CD4-positive, alpha-beta T cell treated with Interferon alpha-2 for 1 hour (primary cell): ENCODE results near the gene MAL.

ENCODE experiments used
- DNase-seq, 2 donors: peaks; one replicate each; pipeline ENCODE4 v3.0.0-alpha.2; 2020 to 2022

The MAL gene

GRCh38 chr2:95017071-95017501 lies 8.4 kb upstream of the MAL start:
- no peak for DNase-seq

DNA sequence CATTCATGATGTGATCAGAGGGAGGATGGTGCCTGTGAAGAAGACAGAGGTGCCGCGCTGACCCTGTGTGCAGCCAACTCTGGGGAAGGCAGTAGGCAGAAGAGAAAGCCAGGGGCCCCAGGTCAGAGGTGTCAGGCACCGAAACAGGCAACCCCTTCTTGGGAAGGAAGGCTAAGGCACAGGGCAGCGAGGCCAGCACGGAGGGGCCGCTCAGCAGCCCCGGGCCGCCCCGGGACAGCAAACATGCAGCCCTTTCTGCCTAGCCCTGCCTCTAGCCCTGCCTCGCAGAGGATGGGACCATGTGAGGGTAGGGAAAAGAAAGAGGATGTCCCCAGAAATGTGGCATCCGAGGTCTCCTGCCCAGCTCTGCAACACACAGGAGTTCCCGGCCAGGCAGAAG lies 7.7 kb upstream of the MAL start:
- no peak for DNase-seq

DNA sequence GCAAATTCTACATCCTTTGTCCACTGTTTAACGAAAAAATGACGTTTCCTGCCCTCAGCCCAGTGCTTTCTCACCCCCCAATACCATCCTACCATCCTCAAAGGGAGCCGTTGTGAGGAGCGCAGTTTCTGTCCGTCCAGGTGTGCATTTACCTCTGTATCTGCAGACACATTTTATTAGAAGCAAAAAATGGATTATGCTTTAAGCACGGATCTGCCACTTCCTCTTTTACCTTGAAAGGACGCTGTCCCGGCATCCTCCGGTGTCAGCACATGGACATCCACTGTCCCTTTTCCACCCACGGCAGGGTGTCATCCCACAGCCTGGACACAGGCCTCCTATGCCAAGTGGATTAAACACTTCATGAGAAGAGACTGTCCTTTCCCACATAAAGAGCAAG lies 7.2 kb upstream of the MAL start:
- no peak for DNase-seq

GRCh38 chr2:95018861-95019550 lies 6.5 kb upstream of the MAL start:
- DNase-seq: no peak

DNA sequence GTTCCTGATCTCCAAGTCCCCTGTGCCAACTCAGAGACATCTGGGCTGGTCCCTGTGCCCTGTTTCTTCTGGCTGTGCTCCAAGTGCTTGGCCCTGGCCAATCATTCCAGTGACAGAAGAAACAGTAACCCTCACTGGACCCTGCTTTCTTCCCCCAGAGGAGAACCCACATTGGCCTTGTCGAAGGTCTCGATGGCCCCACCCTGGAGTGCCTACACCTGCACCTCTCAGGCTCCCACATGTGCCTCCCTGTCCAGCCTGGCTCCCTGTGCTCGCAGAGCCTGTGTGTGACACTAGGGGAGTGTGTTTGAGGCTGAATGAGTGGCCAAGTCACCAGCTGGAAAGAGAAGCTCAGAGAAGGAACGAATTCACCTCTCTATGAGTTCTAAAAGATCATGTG lies 5.9 kb upstream of the MAL start:
- DNase-seq: no peak

DNA sequence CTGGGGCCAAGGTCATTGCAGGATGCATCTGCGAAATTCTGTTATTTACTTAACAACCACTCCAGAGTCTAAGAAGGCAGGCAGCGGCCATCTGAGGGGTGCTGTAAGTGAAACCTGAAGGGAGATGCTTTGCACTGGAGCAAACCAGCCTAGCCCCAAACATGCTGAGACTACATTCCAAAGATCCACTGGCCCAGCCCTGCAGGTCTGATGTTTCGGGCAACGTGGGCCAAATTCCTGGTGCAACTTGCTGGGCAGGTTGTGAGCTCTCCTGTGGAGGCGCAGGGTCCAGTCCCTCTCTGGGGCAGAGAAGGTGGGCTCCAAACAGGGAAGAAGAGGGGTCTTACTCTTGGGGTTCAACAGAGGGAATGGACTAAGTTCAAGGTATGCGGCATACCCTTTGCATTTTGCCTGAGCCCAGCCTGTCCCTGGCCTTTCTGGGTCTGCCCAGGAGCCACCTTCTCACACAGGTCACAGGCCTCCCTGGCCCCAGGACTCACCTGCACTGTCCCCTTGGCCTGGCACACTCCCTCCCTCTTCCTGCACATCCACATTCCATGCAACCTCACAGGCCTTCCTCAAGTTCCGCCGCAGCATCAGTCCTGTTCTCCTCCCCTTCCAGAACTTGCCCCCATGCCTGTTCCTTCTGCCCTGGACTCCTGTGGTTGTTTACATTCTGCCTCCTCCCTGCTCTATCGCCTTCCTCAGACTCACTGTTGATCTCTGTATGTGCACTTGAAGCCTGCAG lies 5.1 kb upstream of the MAL start:
- DNase-seq: no peak

GRCh38 chr2:95021023-95021416 lies 4.5 kb upstream of the MAL start:
- no peak for DNase-seq

GRCh38 chr2:95021847-95022246 lies 3.7 kb upstream of the MAL start:
- DNase-seq: no peak

DNA sequence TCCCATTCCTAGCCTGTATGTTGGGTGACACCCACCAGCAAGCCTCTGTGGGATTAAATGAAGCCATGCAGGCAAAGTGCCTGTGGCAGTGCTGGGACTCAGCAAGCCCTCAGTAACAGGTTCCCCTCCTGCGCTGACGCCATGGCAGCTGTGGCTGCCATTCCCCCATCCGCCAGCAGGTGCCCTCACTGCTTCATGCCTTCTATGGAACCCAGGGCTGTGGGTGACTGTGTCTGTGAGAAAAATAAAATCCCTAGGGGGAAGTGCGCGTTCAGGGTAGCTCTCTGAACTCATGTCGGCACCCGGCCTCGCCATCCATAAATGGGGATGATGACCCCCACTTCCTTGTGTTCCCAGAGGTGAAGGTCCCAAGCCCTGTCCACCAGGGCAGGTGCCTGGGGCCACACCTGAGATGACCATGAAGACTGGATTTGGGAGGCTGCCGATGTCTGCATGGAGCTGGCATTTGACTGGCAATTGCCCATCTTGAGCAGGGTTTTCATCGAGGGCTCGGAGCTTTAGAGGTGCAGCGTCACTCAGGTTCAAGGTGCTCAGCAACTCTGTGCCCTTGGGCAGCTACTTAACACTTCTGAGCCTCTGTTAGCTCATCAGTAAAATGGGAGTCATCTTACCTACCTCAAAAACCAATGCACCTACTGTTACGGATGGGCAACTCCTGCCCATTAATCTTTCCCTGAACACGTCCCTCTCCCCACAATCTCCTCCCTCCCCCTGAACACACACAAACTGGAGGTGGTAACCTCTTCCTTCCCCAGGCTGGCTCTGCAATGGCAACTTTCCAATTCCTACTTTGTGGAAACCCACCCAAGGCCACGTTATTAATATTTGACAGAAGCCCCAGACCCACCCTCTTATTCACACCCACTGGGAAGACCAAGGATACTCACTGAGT lies 2.9 kb upstream of the MAL start:
- DNase-seq: peak; percentile 69 to 84

GRCh38 chr2:95023222-95023597 lies 2.3 kb upstream of the MAL start:
- DNase-seq: peak; percentile 52 to 75

DNA sequence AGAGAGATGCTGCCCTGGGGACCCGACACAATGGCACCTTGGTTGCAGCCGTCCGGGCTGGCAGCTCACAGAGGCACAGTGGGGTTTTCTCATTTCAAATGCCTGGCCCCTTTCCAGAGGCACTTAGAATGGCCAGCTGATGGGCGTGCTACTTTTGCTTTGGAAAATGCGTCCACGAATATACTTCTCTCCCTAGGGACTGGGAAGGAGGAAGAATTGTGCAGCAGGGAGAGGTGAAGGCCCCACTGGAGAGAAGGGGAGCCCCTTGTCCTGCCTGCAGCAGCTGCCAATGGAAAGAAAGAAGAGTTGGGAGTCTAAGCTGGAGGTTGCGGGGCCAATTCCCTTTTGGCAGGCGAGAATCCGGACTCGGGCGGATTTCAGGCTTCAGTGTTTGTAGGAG lies 1.1 kb upstream of the MAL start:
- DNase-seq: no peak

DNA sequence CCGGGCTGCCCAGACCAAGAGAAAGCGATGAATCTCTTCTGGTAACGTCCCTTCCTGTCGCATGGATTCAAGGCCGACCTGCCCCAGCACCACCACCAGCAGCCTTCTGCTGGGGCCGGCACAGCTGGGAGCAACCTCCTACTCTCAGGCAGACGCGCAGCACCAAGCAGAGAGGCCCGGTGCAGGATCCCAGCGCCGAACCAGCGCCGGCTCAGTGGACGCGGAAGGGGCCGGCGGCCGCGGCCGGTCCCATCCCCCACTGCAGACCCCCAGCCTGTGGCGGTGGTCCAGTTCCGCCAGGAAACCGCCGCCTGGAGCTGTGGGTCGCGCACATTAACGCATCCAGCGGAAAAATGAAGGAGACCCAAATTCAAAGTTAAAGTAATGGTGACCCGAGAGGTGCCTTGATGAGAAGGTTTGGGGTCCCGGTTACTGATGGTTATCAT lies 525 bp upstream of the MAL start:
- no peak for DNase-seq

- DNase-seq: peak in 1 of 2 donors; percentile 21
Measured at GRCh38 chr2:95026471-95027368, 1.2 kb downstream of the MAL start.

DNA sequence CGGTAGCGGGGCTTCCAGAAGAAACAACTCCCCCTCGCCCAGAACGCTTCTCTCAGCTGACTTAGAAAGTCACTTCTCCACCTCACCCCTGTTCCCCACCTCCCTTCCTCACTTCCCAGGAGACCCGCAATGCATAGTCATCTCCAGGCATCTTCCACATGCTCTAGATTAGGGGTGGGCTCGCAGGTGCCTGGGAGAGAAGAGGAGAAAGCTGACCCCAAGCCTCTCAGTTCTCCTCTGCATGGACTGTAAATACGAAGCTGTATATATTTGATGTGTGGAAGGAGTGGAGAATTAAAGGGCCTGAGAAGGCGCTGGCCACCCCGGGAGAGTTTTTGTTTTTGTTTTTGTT lies 1.8 kb downstream of the MAL start:
- DNase-seq: no peak

DNA sequence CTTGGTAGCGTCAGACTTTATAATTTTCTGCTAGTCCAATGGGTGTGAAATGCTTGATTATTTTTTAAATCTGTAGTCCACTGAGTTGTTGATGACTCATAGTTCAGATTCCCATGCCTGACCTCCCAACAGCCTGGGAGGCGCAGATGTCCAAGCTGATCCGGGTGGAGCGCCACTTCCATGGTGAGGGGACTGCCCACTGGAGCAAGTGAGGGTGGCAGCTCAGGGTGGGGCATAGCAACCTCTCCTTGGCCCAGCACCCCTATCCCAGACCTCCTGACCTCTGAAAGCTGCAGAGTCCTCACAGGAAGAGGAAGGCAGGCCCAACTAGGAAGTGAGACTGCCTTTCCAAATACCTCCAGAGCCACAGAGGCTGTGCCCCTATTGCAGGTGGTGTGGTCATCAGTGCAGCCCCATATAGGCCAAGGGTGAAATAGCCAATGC lies 4.4 kb downstream of the MAL start:
- DNase-seq: no peak

DNA sequence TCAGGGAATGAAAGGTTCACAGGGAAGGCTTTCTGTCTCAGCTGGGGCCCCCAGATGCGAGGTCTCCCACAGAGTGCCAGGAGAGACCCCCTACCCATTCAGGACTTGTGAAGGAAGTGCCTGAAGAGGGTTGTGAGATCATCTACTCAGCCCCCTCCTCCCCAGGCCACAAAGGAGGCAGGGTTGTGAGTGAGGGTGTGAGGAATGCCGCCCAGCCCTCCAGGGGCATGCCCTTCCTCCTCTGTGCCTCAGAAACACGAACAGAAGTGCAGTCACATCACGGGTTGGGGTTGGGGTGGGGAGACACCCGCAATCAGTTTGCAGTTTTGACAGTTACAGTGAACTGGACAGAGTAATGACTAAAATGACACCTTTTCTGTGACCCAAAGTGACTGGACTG lies 5.0 kb downstream of the MAL start:
- DNase-seq: no peak

DNA sequence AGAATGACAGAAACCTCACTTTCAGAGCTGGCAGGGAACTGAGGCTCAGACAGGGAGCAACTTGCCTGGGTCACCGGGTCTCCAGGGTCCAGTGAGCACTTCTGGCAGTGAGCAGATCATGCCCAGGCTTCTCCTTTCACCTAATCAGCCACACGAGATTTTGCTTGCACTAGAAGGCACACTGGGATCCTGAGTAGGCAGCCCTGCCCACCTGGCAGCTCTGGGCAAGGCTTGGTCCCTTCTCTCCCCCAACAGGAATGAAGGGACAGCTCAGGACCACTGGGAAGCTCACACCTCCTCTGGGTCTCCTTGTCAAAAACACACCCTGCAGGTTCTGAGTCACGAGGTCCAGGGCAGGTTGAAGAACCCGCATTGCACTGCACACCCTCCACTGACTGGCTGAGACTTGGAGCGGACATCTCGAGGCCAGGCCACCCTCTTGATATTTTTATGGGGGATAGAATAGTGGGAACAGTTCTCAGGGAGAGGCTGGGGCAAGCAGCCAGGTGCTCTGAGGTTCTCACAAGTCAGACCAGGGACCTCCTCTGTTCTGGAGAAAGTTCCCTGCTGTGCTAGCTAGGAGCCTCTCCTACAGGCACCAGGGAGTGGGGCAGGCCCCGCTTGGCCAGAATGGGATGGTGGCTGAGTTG lies 5.7 kb downstream of the MAL start:
- DNase-seq: no peak

GRCh38 chr2:95031726-95032116 lies 6.2 kb downstream of the MAL start:
- no peak for DNase-seq

- DNase-seq: no peak
Measured at GRCh38 chr2:95032341-95032740, 6.8 kb downstream of the MAL start.

- no peak for DNase-seq
Measured at GRCh38 chr2:95032868-95033603, 7.5 kb downstream of the MAL start.

DNA sequence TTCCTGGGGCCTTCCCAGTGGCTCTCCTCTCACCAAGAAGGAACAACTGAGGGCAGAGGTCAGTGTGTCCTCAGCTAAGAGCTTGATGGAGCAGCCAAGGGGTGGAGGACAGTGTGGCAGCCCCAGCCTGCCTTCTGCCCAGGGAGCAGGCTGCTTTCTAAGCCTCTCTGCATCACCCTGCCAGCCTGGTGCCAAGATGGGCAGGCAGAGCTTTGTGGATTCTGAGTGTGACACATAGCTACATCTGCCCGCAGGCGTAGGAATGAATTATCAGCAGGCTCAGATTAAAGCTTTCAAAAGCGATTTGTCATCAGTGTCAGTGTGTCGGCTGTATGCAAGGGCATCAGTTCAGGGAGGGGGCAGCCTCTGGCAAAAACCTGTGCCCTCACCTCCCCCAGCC lies 8.7 kb downstream of the MAL start:
- DNase-seq: no peak
